AG04449 (cell line): Measurements from ENCODE around the gene CD83.
A peak's percentile ranks its signal among the peaks of the same experiment; 100 is the strongest.
"Not testable (repeated sequence)": the region's sequence is repeated elsewhere in the genome, so short reads cannot be mapped to it uniquely, and the experiment has no call there.

ENCODE experiments used
- CTCF ChIA-PET: fragments of 350-600 bp; formaldehyde crosslinking; extraction: SDS; loops from one replicate; lab custom pipeline; 2021; ENCODE audit warnings: antibody characterized with exemption; lab: Yijun Ruan, JAX
- POLR2A ChIA-PET: fragments of 400-600, 350-600 bp; formaldehyde crosslinking; extraction: SDS; loops from one replicate; lab custom pipeline; 2020; ENCODE audit warnings: antibody characterized with exemption, inconsistent platforms; lab: Yijun Ruan, JAX
- DNase-seq: peaks from one replicate; pipeline ENCODE4 v3.0.0-alpha.2; 2010; ENCODE audit warnings: low read depth, low spot score
- H3K4me3 ChIP-seq: 2 replicates; pipeline ENCODE4 v1.5.1; 2011; ENCODE audit warnings: low read depth, mild to moderate bottlenecking, control low read depth, low read length
- CTCF ChIP-seq: IDR thresholded peaks from one replicate; pipeline ENCODE4 v1.5.1; 2011; ENCODE audit warnings: mild to moderate bottlenecking, moderate library complexity, low read length, control low read depth, inconsistent platforms; ENCODE audit not compliant: insufficient read depth; ENCODE audit errors: missing control alignments

CD83 gene

DNA sequence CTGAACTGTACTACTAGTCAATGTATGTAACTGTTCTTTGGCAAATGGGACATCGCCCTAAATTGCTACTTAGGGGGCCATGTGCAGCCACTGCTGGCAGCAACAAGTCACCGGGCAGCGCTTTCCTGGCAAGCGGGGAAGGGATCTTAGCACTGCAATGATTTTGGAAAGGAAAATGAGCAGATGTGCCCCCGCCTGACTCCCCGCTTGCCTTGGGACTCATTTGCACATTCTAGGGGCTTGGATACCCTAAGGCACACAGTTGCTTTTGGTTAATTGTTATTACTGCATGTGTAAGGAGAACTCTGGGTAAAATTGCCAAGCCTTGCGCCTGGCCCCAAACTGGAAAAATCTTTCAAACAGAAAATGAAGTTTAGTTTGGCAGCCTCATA, 32.2 kb downstream of the CD83 start:
- ChIA-PET CTCF (interaction anchor here (1.8 to 7.9 kb wide), 2 partner anchors 10 to 241 kb away, joined by 10 to 134 read pairs; no protein-coding TSS in a partner anchor), POLR2A (no interaction called here)
- H3K4me3 ChIP-seq, result no peak overlapping the region
- no peak for DNase-seq
- no peak for TF ChIP-seq CTCF

- CTCF ChIA-PET, result interaction anchor here (2.2 kb wide), 1 partner anchor 22 kb away, joined by 8 read pairs; no protein-coding TSS in a partner anchor
- POLR2A ChIA-PET, H3K4me3 ChIP-seq, DNase-seq: not testable (repeated sequence)
Measured at GRCh38 chr6:14151300-14151699, 33.7 kb downstream of the CD83 start.

DNA sequence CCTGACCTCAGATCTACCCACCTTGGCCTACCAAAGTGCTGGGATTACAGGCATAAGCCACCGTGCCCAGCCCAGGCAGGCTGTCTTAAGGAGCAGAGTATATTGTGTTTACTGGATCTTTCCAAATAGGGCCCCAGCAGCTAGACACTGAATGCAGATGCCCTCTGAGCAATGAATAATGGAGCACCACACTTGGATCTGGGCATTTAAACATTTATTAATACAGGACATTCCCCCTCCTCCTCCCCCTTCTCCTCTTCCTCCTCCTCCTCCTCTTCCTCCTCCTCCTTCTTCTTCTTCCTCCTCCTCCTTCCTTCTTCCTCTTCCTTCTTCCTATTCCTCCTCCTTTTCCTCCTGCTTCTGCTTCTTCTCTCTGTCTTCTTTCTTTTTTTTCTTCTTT, 34.2 kb downstream of the CD83 start:
- CTCF ChIA-PET, result interaction anchor here (0.6 to 2.2 kb wide), 3 partner anchors 9 to 243 kb away, joined by 3 to 8 read pairs (median 8); no protein-coding TSS in a partner anchor
- TF ChIP-seq CTCF, result no peak
- DNase-seq, result no peak
- POLR2A ChIA-PET, result no interaction called here
- no peak overlapping the region for H3K4me3 ChIP-seq

DNA sequence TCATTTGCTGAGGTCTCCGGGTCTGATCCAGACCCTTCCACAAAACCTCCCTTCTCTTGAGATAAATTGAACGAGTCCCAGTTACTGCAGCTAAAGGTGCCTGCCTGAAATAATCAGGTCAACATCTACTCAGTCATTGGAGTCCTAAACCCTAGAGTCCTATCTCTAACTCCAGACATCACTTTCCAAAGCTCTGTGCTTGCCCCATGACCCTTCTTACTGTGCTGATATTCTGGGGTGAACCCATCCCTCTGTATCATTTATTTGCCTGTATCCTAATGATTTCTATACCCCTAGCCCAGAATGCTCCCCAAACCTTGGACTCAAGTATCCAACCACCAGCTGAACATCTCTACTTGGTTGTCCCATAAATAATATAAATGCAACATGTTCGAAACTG, 35.7 kb downstream of the CD83 start:
- no peak for DNase-seq
- no peak for TF ChIP-seq CTCF
- POLR2A ChIA-PET, result interaction anchor here (1.1 kb wide), 1 partner anchor 8 kb away, joined by 4 read pairs; no protein-coding TSS in a partner anchor
- CTCF ChIA-PET, result interaction anchor here (1.3 to 2.0 kb wide), 3 partner anchors 8 to 245 kb away, joined by 3 to 8 read pairs (median 7); no protein-coding TSS in a partner anchor
- no peak overlapping the region for H3K4me3 ChIP-seq

DNA sequence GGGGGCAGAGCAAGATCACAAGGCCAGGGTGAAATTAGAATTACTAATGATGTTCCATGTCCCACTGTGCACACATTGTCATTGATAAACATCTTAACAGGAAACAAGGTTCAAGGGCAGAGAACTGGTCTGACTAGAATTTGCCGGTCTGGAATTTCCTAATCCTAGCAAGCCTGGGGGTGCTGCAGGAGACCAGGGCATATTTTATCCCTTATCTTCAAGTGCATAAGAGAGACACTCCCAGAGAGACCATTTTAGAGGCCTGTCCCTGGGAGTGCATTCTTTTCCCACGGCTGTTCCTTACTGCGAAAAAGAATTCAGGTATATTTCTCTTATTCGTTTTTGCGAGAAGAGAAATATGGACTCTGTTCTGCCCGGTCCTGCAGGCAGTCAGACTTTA, 41.5 kb downstream of the CD83 start:
- POLR2A ChIA-PET, result no interaction called here
- no peak overlapping the region for H3K4me3 ChIP-seq
- TF ChIP-seq CTCF, result no peak
- CTCF ChIA-PET, result interaction anchor here (1.4 kb wide), 1 partner anchor 14 kb away, joined by 4 read pairs; no protein-coding TSS in a partner anchor
- no peak for DNase-seq

DNA sequence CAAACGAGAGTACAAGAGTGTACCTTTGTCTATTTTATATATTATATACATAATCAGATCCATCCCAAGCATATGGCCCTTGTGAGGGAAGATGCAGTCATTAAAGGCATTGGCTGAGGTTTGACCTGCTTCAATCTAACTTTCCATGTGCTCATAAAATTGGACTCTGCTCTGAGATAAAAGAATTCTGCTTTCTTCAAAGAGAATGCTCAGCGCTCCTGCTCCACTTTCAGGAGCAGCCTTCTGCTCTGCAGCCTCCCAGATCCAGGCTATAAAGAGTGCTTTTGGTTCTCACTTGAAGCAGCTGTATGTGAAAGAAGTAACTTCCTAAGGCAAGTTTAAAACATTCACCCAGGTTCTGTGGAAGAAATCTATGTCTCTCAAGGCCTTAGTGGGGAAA, 45.3 kb downstream of the CD83 start:
- ChIA-PET POLR2A (no interaction called here), CTCF (no interaction called here)
- H3K4me3 ChIP-seq, result no peak overlapping the region
- DNase-seq, result no peak
- TF ChIP-seq CTCF, result no peak

DNA sequence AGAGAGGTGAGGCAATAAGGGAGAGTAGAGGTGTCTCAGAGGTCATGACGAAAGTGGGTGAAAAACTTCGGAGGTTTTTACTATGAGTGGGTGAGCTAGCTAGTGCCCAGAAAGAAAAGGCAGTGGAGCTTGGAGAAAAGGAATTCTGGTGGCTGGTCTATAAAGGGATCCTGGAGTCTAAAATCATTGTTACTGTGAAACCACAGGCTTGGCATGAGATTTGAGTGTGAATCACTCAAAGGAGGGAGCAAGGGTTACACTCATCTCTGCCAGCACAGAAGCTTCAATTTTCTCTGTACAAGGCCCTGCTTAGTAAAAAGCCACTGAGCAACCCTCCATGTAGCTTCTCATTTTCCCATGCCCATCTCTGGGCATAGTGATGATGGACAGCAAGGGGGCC, 47.5 kb downstream of the CD83 start:
- TF ChIP-seq CTCF, result no peak
- no peak overlapping the region for H3K4me3 ChIP-seq
- ChIA-PET CTCF (interaction anchor here (1.9 kb wide), 1 partner anchor 20 kb away, joined by 9 read pairs; no protein-coding TSS in a partner anchor), POLR2A (no interaction called here)
- peak; percentile 4 for DNase-seq
